ENCODE measurements around the gene FAM131C. TPM values are rescaled to one million over a fixed set of nuclear protein-coding genes. Genes with fewer than 3 reads are reported as not detected.

FAM131C gene
- total RNA-seq, 6 donors from 2014 or later, result 0.13 TPM; not detected in 5

- Histone ChIP-seq H3K9me3 (no peaks in the 10 kb centered on the region), H3K27ac (no peak overlapping the region), H3K4me3 (no peak overlapping the region), H3K27me3 (no peaks in the 10 kb centered on the region), H3K36me3 (no peaks in the 10 kb centered on the region), H3K4me1 (peaks cover 15 to 19% (median 16%) of the 10 kb centered on the region in 4 donors)
- TF ChIP-seq POLR2A (IDR thresholded peaks at IDR 0.05) (no peak), EP300 (IDR thresholded peaks at IDR 0.05) (no peak), CTCF (IDR thresholded peaks at IDR 0.05) (no peak), POLR2AphosphoS5 (IDR thresholded peaks at IDR 0.05) (no peak)
- 88 to 93% methylated on average over 11 of the region's 11 CpGs for WGBS, 2 donors
- DNase-seq (no peak), ATAC-seq (ENCODE audit: low FRiP score in 2 of 2) (no peak)
These were observed 63.8 kb downstream of the FAM131C start for GRCh38 chr1:16009678-16010077.

GRCh38 chr1:16009030-16009460, 64.4 kb downstream of the FAM131C start:
- peak; percentile 51 to 81 for ATAC-seq (ENCODE audit: low FRiP score in 2 of 2)
- Histone ChIP-seq H3K9me3 (no peaks in the 10 kb centered on the region), H3K27me3 (no peaks in the 10 kb centered on the region), H3K36me3 (no peaks in the 10 kb centered on the region), H3K4me1 (peaks cover 15 to 19% (median 16%) of the 10 kb centered on the region in 4 donors), H3K27ac (no peak overlapping the region), H3K4me3 (no peak overlapping the region)
- DNase-seq, result peak in 1 of 2 donors; percentile 80
- TF ChIP-seq CTCF (IDR thresholded peaks at IDR 0.05) (peak; percentile 88 to 96 (median 91)), EP300 (IDR thresholded peaks at IDR 0.05) (no peak)
- 3 to 5% methylated on average over 4 of the region's 4 CpGs for WGBS, 2 donors

Other genes starting within 250 kb of the FAM131C start
- 10 to 100 TPM; 41.5 to 73.3 (median 51.3) TPM for gene SPEN, start 225.9 kb downstream of the FAM131C start, total RNA-seq
- 10 to 100 TPM; 34.1 to 94.2 (median 42.9) TPM for gene ZBTB17, start 97.5 kb downstream of the FAM131C start, total RNA-seq
- gene SRARP, start 69.4 kb downstream of the FAM131C start, total RNA-seq, result under 1 TPM in 2 of 6 donors, not detected in 4; 0.07 to 0.67 TPM
- gene HSPB7, start 55.6 kb downstream of the FAM131C start, total RNA-seq, result 1 to 10 TPM; 1.0 to 9.2 (median 3.0) TPM
- under 1 TPM in 3 of 6 donors, not detected in 3; 0.20 to 0.89 (median 0.49) TPM for gene CLCNKA, start 51.6 kb downstream of the FAM131C start, total RNA-seq
- gene CLCNKB, start 29.9 kb downstream of the FAM131C start, total RNA-seq, result 1 to 10 TPM in 1 of 6 donors, under 1 TPM in 3, not detected in 2; 0.46 to 9.4 (median 0.53) TPM
- 10 to 100 TPM; 21.0 to 66.3 (median 38.7) TPM for gene EPHA2, start 82.4 kb upstream of the FAM131C start, total RNA-seq
- 10 to 100 TPM in 4 of 6 donors, 1 to 10 TPM in 2; 3.5 to 70.2 (median 12.6) TPM for gene ARHGEF19, start 139.0 kb upstream of the FAM131C start, total RNA-seq
- gene CPLANE2, start 163.5 kb upstream of the FAM131C start, total RNA-seq, result 10 to 100 TPM in 2 of 6 donors, 1 to 10 TPM in 4; 3.0 to 11.6 (median 8.0) TPM

Measured in upper lobe of left lung (tissue), 6 donors.